Fibroblast of skin of back (primary cell): ENCODE results near the gene TUBB2B.
A peak's percentile ranks its signal among the peaks of the same experiment; 100 is the strongest.

ENCODE experiments used
- DNase-seq: peaks from one replicate; pipeline ENCODE4 v3.0.0-alpha.2; 2013

TUBB2B gene

DNA sequence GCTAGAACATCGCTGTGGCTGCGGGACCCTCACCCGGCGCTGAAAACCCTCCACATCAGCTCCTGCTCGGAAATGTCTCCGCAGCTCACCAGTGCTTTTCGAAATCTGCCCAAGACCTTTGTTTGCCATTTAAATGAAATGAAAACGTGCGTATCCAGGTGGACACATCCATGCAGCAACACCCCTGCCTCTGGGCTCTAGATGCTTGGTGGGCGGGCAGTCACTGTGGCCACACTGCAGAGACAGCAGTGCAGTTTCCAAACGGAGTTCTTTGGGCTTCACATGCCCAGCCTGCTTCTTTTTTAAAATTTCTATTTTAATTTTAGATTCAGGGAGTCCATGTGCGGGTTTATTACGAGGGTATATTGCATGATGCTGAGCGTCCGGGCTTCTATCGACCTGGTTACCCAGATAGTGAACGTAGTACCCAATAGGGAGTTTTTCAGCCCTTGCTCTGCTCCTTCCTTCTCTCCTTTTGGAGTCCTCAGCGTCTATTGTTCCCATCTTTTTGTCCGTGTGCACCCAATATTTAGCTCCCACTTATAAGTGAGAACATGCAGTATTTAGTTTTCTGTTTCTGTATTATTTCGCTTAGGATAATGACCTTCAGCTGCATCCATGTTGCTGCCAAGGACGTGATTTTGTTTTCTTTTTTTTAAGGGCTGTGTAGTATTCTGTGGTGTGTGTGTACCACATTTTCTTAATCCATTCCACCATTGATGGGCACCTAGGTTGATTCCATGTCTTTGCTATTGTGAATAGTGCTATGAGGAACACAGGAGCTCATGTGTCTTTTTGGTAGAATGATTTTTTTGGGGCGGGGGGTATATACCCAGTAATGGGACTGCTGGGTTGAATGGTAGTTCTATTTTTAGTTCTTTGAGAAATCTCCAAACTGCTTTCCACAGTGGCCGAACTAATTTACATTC is 4.8 kb upstream of the TUBB2B start:
- DNase-seq, result no peak

DNA sequence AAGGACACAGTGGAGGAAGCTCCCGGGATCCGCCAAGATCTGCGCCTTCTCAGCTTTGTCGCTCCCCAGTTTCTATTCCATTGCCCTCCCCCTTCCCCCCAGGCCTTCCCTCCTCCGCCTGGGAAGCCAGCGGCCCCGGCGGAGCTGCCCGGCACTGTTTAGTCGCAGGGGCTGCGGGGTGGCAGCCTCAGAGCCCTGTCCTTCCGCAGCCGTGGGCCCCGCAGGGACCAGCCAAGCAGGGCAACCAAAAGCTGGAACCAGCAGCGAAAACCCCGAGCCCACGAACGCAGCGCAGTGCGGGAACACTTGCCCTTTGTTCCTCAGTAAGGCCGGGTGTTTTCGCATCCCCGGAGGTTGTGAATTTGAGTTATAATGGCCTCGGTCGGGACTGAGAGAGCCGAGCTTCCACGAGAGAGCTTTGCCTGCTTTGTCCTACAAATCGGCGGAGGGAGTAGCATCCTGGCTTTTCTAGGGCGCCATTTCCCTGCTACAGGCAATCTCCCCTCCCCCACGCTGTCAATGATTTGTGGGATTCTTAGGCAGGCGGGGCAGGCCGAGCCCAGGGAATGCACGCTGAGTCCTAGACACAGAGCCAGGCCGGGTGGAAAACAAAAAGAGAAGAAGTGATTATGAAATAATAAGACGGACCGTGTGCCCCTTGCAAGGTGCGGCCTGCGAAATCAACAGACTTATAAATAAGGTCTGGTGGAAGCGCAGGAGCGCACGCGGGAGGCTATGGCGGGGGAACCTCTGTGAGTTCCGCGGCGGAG is 4.0 kb upstream of the TUBB2B start:
- peak; percentile 74 for DNase-seq

DNA sequence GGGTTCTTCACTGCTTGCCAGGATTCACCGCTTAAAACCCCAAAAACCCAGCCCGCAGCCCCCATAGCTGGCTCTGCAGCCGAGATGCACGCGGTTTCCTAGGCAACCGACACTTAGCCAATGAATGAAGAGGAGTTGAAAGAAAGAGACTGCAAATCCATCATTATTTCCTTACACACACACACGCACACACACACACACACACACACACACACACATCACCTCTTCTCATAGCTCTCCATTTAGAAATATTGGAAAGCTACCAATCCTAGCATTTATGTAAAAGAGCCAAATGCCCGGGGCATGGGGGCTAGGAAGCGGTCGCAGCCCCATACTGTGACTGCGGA is 3.4 kb upstream of the TUBB2B start:
- DNase-seq, result peak; percentile 42

DNA sequence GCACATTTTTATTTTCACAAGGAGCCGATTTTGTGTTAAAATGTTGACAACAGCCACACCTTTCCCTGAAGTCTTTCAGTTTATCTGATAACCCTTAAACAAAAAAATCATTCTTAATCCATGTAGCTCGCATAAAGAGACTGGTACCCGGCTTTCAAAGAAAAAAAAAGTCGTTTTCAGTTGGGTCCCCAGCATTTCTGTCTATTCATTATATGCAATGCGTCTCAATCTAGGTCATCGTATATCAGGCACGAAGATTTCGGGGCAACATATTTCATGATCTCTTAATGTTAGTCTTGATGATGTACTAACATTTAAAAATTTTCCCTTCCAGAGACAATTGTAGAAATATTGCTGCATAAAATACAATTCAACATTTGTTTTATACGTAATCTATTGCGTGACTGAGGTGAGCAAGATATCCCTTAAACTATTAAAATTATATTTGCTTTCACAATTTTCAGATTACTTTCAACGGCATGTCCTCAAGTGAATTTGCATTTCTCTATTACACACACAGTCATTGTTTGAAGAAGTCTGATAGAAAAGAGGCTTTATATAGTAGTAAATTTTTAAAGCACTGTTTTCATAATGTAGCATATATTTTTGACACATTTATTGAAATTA is 2.9 kb upstream of the TUBB2B start:
- DNase-seq, result no peak

DNA sequence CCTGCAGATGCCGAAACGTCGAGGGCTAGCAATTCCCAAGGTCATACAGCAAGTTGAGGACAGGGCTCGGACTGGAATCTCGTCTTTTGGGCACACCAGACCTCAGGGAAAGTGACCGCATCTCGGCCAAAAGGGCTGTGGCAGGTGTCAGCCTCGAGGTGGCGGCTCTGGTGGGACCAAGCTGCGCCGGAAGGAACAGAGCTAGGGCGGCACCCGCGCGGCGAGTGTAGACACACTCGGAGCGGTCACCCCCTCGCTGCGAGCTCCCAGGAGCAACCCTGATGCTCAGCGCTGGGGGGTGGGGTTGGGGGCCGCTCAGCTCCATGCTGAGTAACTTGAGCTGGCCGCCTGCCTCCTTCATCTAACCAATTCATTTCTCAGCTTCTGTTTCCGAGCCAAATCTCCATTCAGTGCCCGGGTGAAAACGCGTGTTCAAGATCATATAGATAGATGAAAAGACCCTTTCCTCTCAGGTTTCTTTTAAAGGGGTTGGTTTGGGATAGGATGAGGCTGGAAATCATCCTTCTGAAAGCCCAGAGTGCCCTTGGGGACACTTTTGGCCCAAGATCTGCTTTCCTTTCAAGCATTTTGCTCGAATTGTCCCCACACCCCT is 2.2 kb upstream of the TUBB2B start:
- DNase-seq, result no peak

DNA sequence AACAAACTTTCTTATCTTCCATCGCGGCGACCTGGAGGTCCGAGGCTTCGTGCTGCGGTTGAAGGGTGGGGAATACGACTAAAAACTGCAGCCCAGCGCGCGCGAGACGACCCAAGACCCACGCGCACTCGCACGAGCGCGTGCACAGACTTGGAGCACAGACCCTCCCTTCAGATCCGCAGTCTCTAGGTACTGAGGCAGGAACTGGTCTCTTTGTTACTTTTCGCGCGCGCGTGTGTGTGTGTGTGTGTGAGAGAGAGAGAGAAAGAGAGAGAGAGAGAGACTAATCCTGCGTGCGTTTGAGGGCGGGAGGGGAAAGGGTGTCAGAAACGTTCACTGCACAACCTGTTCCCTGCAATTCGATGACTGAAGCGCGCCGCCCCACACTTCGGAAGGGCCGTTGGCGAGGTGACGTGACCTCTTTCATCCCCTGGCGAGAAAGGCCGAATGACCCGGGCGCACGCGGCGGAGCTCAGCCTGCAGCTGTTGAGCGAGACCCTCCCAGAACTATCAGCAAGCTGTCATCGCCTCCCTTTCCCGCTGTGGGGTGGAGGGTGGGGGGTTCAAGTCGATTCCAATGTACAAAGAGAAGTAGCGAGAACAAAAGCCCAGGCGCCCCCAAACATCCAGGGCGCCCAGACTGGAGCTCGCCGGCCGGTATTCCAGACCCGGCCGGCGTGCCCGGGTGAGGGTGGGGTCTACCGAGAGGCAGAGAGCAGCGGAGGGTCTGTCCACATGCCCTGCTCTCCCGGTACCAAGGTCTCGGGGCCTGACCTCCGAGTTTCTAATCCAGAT is 1.5 kb upstream of the TUBB2B start:
- DNase-seq, result no peak

DNA sequence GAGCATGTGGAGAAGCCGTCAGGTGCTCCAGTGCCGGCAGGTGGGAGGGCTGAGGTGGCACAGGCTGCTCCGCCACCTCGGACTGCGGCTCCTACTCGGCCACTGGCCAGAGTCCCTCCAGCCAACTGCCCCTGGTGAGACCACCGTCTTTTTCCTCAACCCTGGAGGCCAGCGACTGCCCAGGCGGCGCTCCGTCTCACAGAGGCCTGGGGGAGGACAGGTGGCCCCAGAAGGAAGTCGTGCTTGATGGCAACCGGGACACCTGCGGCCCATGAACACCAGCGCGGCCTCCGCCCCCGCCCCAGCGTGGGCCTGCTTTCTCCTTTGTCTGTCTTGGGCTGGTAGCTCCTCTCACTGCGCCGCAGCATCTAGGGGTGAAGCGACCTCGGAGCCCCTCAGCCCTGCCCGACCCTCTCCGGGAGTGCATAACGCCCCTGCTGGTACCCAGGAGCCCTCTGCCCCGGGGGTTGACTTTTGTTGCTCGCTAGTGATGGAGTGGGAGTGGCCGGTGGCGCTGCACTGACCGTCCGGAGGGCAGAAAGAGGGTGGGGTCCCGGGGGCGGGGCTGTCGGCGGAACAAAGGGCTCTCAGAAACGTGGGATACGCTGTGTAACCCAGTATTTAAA is 706 bp upstream of the TUBB2B start:
- DNase-seq, result no peak

DNA sequence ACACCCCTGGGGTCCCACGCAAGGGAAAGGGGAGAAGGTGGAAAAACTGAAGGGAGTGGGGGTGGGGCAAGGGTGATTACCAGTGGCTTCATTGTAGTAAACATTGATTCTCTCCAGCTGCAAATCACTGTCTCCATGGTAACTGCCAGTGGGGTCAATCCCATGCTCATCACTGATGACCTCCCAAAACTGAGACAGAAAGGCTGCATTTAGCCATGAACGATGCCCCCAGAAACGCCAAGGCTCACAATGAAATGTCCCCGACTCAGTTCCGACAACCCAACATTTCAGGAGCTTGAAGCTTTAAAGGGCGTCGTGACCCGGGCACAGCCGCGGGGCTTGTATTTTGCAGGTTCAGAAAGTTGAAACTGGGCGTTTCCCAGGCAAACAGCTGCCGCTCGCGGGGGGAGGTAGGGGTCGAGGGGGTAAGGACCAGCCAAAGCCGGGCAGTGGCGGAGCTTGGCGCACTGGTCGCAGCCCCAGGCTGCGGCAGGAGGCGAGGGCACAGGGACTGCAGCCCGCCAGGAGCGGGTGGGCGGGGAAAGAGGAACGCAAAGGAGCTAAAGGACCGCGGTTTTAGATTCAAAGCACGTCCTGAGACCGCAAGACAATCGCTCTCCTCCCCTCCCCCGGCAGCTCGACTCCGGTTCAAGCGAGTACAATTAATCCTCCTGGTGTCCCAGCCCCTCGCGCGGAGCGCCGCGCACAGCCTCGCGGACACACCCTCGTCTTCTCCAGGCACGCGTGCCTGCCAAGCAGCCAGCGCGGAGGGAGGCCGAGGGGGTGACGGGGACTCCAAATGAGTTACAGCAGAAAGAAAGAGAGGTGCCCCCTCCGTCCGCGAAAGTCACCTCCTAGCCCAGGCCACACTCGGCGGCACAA is 731 bp downstream of the TUBB2B start:
- DNase-seq, result peak; percentile 28

DNA sequence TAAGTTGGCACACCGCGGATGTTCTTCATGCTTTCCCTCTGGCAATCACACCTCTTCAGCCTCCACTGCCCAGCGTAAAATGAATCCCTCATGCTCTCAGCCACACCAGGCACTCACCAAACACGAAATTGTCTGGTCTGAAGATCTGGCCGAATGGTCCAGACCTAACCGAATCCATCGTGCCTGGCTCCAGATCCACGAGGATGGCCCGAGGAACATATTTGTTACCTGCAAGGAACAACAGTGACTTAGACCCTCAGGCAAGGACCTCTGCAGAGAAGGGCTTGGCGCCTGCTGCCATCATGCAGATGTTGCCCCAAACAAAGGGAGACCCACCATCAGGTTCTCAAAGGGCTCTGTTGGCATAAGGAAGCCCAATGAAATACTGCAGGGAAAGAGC is 1.4 kb downstream of the TUBB2B start:
- no peak for DNase-seq

DNA sequence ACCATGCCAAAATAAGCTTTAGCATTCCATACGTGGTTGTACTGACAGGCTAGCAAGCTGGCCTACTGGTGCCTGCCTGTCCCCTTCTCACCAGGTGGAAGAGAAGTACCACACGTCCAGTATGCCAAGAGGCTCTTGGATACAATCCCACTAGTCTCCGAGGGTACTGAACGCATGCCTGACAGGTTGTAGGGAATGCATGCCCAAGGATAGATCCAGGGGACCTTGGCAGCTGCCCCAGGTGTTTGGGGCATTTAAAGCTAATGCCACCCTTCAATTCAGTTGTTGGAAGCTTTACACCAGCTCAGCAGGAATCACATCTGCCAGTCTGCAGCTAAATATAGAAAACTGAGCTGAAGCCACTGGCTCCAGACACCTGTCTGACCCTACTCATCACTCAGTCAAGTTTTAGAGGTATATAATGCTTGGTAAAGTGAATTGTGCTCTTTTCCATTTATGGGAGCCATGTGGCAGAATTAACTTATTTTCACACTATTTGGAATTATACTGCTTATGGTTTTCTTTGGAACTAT is 4.9 kb downstream of the TUBB2B start:
- DNase-seq, result no peak

DNA sequence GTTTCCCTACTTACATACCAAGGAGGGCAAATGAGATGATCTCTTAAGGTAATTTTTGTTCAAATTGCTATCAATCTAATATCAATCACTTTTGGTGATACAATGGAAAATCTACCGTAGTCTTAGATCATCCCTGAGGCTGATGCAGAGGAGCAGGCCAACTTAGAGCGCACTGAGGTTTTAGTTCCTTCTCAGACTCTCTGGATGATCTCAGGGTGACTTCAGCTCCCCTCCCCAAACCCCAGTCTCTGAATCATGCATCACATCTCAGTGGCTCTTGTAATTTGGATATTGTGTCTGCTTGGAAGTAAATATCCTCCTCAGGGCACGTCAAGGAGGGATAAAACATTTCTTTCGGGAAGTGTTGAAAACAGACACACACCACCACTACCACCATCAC is 5.9 kb downstream of the TUBB2B start:
- no peak for DNase-seq

DNA sequence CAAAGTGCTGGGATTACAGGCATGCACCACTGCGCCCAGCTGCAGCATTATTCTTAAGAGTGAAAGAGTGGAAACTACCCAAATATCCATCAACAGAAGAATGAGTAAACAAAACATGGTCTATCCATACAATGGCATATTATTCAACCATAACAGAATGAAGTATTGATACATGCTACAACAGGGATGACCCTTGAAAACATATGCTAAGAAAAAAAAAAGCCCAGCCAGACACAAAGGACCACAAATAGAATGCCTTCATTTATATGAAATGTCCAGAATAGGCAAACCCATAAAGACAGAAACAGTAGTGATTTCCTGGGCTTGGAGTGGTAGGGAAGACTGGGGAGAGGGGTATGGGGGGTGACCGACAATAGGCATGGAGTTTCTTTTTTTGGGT is 7.1 kb downstream of the TUBB2B start:
- DNase-seq, result no peak

DNA sequence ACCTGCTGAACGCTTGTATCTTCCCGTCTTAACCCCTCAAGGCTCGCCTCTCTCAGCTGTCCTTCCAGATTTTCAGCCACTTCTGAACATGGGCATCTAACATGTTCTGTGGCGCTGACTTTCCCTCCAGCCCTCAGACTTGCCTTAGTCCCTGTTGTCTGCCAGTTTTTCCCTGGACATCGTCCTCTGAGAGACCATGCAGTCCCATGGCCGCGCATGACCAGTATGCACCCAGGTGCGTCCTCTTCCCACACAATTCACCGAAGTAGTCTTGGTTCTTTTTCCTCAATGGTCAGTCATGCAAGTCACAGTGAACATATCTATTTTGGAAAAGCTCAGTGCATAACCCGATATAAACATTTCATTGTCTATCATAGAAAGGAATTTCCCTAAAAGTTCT is 9.2 kb downstream of the TUBB2B start:
- DNase-seq, result no peak

DNA sequence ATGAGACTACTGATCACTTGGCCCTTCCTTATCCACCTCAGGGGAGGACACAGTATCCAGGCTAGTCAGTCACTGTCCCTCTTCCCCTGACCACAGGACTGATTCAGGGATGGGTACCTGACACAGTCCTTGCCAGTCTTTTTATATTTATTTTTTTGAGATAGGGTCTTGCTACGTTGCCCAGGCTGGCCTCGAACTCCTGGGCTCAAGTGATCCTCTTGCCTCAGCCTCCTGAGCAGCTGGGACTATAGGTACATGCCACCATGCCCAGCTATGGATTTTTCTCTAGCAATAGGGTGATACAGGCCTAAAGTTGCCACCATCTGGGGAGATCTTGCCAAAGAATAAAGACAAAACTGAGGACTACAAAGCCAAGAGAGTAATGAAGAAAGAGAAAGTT is 10.2 kb downstream of the TUBB2B start:
- DNase-seq, result no peak

DNA sequence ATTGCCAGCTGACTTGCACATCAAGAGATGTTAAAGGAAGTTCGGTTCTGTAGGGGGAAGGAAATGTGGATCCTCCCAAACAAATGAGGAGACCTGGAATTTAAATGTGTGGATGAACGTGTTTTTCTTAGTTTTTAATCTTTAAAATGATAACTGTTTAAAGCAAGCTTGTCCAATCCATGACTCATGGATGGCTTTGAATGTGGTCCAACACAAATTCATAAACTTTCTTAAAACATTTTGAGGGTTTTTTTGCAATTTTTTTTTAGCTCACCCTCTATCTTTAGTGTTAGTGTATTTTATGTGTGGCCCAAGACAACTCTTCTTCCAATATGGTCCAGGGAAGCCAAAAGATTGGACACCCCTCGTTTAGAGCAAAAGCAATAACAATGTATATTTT is 12.6 kb downstream of the TUBB2B start:
- DNase-seq, result peak; percentile 59

DNA sequence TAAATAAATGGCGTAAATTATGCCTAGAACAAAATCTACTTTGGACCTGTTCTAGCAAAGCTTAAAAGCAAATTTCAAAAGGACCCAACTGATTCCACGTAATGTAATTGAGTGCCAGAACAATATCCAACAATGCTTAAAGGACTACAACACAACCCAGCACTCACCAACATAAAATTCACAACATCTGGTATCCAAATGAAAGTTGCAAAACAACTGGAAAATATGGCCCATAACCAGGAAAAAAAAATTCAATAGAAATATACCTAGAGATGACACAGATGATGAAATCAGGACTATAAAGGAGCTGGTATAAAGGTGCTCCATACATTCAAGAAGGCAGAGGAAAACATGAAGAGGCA is 14.1 kb downstream of the TUBB2B start:
- DNase-seq, result no peak

DNA sequence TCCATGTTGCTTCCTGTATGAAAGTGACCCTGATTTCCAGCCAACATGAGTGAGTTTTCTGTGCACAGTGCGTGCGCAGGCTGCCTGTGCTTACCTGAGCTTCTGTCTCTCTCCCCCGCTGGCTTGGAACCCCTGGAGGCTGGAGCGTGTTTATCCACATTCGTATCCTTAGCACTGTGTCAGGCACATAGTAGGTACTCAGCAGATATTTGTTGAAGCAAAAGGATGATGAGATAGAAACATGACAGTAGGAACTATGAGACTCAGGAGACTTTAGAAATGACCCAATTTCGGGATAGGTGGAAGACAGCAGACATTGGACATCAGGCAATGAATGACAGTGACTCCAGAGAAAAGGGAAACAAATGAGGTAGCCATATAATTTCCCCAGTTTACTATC is 15.2 kb downstream of the TUBB2B start:
- no peak for DNase-seq

DNA sequence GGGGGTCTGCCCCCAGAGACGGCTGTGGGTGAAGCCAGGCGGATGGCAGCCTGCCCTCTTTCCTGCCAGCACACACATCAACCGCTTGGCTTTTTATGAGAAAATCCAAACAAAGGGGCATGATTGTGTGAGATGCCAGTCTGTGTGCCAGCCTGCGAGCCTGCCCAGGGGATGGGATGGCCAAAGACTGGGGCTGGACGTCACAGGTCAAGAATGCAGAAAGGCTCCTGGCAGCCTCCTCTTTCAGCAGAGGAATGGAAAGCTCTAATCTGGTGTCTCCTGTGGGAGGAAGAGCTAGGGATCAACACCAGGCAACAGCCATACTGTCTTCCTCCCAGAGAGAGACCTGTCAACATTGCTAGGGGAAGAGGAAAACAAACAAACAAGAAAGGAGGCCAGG is 15.8 kb downstream of the TUBB2B start:
- DNase-seq, result peak; percentile 36

DNA sequence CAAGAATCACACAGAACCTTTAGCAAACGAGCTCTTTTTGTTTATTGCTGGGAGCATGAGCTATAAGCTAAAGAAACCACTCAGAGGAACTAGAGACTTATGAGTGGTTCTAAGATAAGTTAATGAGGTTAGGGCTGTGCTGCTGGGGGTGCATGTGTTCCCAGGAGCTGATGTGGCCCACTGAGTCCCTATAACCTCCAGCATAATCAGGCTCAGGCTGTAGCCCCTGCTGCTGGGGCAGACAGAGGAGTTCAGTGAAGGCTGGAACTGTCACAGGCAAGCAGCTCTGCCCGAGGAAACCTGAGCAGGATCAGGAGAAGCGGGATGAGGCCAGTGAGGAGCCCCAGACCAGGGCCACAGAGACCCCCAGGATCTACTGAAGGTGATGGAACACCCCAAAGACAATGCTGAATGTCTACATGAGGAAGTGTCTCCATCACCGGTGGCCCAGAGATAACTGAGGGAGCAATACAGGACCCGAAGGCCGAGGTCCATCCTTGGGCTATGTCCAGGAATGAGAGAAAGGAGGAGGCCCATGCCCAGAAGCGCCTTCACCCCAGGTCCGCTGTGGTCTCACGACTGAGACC is 17.3 kb downstream of the TUBB2B start:
- DNase-seq, result no peak
